Hematopoietic multipotent progenitor cell (in vitro differentiated cells): ENCODE data around the gene ZNF511. TPM values are rescaled to one million over a fixed set of nuclear protein-coding genes. Genes with fewer than 3 reads are reported as not detected.

ENCODE experiments used
- DNase-seq, 3 donors: peaks; one replicate each; pipeline ENCODE4 v3.0.0-alpha.2; 2011 to 2015; ENCODE audit warnings: low read depth in 2 of 3, low spot score in 2 of 3
- total RNA-seq: library from RNA; depleted of rRNA; stranded (reverse); fragments of >200 nt; gene quantifications from one replicate; pipeline ENCODE4 v1.2.3, GENCODE V29; 2012

ZNF511 gene
- total RNA-seq, 1 donor, result 19.4 TPM

GRCh38 chr10:133292919-133293809, 15.6 kb upstream of the ZNF511 start:
- DNase-seq, result peak in 1 of 3 donors; percentile 29

- DNase-seq, result no peak
Observed at GRCh38 chr10:133293810-133294119, 14.9 kb upstream of the ZNF511 start.

- DNase-seq, result no peak
Observed at GRCh38 chr10:133294189-133294588, 14.5 kb upstream of the ZNF511 start.

GRCh38 chr10:133295426-133296320, 13.0 kb upstream of the ZNF511 start:
- DNase-seq, result no peak

GRCh38 chr10:133297504-133297903, 11.2 kb upstream of the ZNF511 start:
- DNase-seq, result no peak

- DNase-seq, result no peak
Observed at GRCh38 chr10:133298466-133298865, 10.2 kb upstream of the ZNF511 start.

GRCh38 chr10:133299224-133299623, 9.5 kb upstream of the ZNF511 start:
- DNase-seq, result no peak

GRCh38 chr10:133299738-133300137, 9.0 kb upstream of the ZNF511 start:
- no peak for DNase-seq

- no peak for DNase-seq
Observed at GRCh38 chr10:133302230-133302629, 6.5 kb upstream of the ZNF511 start.

- DNase-seq, result no peak
Observed at GRCh38 chr10:133303206-133303605, 5.5 kb upstream of the ZNF511 start.

GRCh38 chr10:133306097-133306476, 2.6 kb upstream of the ZNF511 start:
- no peak for DNase-seq

- no peak for DNase-seq
Observed at GRCh38 chr10:133306941-133307379, 1.8 kb upstream of the ZNF511 start.

GRCh38 chr10:133307776-133308420, 816 bp upstream of the ZNF511 start:
- DNase-seq, result peak; percentile 77 to 85 (median 81)

- peak in 2 of 3 donors; percentile 87 to 88 for DNase-seq
Observed at GRCh38 chr10:133309100-133309719, 496 bp downstream of the ZNF511 start.

GRCh38 chr10:133309720-133310398, 1.1 kb downstream of the ZNF511 start:
- no peak for DNase-seq

- no peak for DNase-seq
Observed at GRCh38 chr10:133310399-133310755, 1.7 kb downstream of the ZNF511 start.

GRCh38 chr10:133310789-133311188, 2.1 kb downstream of the ZNF511 start:
- no peak for DNase-seq

- DNase-seq, result no peak
Observed at GRCh38 chr10:133311570-133311969, 2.9 kb downstream of the ZNF511 start.

GRCh38 chr10:133312016-133312768, 3.5 kb downstream of the ZNF511 start:
- no peak for DNase-seq

- DNase-seq, result no peak
Observed at GRCh38 chr10:133312769-133313145, 4.0 kb downstream of the ZNF511 start.
